ENCODE measurements around the gene CEP41. TPM values are rescaled to one million over a fixed set of nuclear protein-coding genes. Genes with fewer than 3 reads are reported as not detected.

The CEP41 gene
- total RNA-seq, 1 donor from 2014 or later: 11.3 TPM

DNA sequence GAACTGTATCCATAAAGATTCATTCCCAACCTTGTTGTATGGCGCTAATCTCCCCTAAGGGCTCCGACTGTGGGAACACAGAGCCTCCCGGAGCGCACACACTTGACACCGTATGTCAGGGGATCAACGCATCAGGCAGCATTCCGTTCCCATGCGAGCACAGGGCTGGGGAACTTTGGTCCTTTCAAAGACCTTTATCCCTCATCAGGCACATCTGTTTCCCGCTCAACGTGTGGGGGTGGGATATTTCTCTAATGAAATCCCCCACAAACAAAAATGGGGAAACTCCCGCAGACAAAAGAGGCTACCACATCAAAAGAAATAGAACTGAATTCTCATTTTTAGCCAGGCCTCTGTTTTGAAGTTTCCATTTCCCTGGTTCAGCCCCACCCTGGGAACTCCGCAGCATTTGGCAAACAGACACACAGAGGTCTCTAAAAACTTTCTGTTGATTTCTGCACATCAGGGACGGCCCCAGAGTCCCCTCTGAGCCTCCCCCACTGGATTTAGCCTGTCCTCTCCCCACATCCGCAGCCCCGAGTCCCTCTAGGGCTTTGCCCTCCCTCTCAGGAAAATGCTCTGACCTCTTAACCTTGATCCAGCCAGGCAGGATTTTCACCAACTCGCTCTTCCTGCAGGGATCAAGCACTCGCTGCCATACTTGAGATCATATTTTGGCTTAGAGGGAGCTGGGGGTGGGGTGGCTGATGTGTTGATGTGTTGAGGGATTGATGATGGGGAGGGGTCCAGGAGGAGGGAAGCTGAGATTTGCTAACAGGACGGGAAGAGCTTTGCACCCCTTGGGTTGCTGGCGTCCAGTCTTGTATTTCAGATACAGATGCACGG lies 89.6 kb downstream of the CEP41 start:
- Histone ChIP-seq H3K4me1 (peaks cover 5% of the 10 kb centered on the region), H3K9me3 (no peaks in the 10 kb centered on the region), H3K36me3 (no peaks in the 10 kb centered on the region), H3K27me3 (no peaks in the 10 kb centered on the region), H3K4me3 (no peak overlapping the region), H3K27ac (peak overlapping the region; percentile 55)
- intact Hi-C loops (cut with DNase I): no loop called here
- TF ChIP-seq, protein P1, sequence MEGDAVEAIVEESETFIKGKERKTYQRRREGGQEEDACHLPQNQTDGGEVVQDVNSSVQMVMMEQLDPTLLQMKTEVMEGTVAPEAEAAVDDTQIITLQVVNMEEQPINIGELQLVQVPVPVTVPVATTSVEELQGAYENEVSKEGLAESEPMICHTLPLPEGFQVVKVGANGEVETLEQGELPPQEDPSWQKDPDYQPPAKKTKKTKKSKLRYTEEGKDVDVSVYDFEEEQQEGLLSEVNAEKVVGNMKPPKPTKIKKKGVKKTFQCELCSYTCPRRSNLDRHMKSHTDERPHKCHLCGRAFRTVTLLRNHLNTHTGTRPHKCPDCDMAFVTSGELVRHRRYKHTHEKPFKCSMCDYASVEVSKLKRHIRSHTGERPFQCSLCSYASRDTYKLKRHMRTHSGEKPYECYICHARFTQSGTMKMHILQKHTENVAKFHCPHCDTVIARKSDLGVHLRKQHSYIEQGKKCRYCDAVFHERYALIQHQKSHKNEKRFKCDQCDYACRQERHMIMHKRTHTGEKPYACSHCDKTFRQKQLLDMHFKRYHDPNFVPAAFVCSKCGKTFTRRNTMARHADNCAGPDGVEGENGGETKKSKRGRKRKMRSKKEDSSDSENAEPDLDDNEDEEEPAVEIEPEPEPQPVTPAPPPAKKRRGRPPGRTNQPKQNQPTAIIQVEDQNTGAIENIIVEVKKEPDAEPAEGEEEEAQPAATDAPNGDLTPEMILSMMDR (IDR thresholded peaks at IDR 0.05): no peak
- ATAC-seq: peak; percentile 10
- DNase-seq: no peak

DNA sequence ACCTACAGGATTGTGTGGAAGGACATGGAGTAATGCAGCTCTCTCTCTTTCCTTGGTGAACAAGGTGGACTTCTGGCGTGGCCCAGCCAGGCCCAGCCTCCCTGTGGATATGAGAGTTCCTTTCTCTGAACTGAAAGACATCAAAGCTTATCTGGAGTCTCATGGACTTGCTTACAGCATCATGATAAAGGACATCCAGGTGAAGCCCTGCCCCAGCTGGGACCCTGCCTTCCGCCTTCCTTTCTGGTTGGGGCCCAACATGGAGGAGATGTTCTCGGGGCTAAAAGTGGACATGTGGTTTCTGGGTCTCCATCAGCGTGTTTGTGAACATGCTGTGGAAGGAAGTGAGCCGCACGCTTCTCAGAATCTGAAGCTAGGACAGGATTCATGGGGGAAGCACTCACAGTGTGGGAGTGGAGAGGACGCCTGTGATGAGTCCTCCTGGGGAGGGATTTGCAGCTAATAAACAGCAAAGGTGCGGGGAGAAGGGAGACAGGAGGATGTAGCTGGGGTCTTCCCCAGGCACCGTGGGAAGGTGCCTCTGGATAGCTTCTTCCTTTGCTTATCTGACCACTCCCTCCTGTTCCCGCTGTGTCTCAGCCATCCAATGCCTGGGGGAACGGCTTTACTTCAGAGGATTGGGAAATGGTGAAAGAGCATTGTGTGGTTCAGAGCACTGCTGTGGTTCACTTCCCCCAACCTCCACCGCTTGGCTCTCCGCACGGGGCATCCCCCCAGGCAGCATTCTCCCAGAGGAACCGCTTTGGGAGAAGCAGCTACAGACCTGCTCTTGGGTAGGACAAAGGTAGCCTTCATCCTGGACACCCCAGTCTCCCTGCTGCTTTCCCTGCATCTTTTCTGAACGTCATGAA lies 90.7 kb downstream of the CEP41 start:
- Histone ChIP-seq H3K27ac (peak overlapping the region; percentile 55), H3K36me3 (no peaks in the 10 kb centered on the region), H3K27me3 (no peaks in the 10 kb centered on the region), H3K9me3 (no peaks in the 10 kb centered on the region), H3K4me1 (peaks cover 5% of the 10 kb centered on the region), H3K4me3 (no peak overlapping the region)
- DNase-seq (no peak), ATAC-seq (peak; percentile 33)
- intact Hi-C loops (cut with DNase I): no loop called here
- TF ChIP-seq, protein P1 (IDR thresholded peaks at IDR 0.05): no peak

DNA sequence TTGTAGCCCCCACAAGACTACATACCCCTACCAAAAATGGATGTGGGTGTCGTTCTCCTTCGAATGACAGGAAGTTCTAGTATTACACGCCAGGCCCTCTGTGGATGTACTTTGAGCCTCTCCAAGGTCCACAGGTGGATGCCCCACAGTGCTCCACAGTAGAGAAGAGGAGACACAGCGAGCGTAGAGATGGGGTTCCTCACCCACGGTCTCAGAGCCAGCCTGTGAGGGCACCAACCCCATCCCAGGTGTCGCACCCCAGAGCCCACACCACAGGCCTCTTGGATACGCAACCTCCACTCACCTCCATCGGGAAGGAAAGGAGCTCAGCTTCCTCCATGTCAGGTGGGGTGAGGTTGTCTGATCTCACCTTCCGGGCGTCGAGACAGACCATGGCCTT lies 93.9 kb downstream of the CEP41 start:
- Histone ChIP-seq H3K27me3 (no peaks in the 10 kb centered on the region), H3K4me3 (no peak overlapping the region), H3K36me3 (no peaks in the 10 kb centered on the region), H3K9me3 (no peaks in the 10 kb centered on the region), H3K4me1 (no peaks in the 10 kb centered on the region), H3K27ac (no peak overlapping the region)
- intact Hi-C loops (cut with DNase I): no loop called here
- TF ChIP-seq, protein P1 (IDR thresholded peaks at IDR 0.05): no peak
- ATAC-seq (no peak), DNase-seq (no peak)

DNA sequence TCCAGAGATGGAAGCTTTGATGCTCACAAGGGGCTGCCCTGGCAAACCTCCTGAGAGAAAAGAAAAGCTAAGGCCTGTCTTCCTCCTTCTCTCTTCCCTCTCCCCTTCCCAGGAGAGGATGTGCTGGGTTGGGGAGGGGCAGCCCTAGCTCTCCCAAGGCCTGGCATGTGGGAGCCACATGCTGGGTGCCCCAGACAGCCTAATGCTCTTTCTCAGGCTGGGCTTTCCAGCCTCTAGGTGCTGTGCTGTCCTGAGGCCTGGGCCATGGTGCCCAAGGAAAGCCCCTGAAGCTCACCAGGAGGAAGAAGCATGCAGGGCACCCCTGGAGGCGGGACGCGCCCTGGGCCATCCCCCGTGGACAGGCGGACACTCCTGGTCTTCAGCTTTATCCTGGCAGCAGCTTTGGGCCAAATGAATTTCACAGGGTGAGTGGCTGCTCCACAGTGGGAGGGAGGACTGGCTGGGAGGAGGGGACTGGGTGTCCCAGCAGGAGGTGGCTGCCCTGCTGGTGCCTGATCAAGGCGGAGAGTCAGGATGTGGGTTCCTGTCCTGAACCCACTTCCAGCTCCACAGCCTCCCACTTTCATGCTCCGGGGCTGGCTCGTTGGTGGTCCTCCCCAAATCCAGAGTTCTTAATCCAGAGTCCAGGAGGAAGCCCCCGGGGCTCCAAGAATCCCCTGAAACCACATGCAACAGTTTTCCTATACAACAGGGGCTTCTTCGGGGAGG lies 94.5 kb downstream of the CEP41 start:
- no peak for DNase-seq

DNA sequence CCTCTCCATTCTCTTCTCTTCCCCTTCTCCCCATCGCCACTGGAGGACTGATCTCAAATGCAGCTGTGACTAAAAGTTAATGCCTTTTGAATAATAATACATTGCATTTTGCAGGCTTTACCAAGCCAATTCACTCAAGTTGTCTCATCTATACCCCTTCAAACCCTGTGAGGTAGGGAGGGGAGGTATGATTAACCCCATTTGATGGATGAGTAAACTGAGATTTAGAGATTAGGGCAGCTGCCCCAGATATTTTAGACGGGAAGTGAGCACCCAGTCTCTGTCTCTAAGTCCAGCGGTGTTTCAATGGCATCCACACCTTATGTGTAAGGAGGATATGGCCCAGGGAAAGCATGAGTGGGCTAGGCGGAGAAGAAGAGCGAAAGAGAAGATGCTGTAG lies 95.1 kb downstream of the CEP41 start:
- intact Hi-C loops (cut with DNase I): no loop called here
- ATAC-seq (no peak), DNase-seq (no peak)
- H3K4me3 ChIP-seq: no peak overlapping the region
- no peaks in the 10 kb centered on the region for H3K36me3 ChIP-seq
- H3K4me1 ChIP-seq: no peaks in the 10 kb centered on the region
- H3K27me3 ChIP-seq: no peaks in the 10 kb centered on the region
- TF ChIP-seq, protein P1 (IDR thresholded peaks at IDR 0.05): no peak
- H3K27ac ChIP-seq: no peak overlapping the region
- no peaks in the 10 kb centered on the region for H3K9me3 ChIP-seq

More for the DNA sequence above, 94.5 kb downstream of the CEP41 start:
- H3K4me3 ChIP-seq: no peak overlapping the region
- H3K9me3 ChIP-seq: no peaks in the 10 kb centered on the region
- H3K27me3 ChIP-seq: no peaks in the 10 kb centered on the region
- intact Hi-C loops (cut with DNase I): no loop called here
- ATAC-seq: no peak
- no peaks in the 10 kb centered on the region for H3K36me3 ChIP-seq
- H3K4me1 ChIP-seq: no peaks in the 10 kb centered on the region
- TF ChIP-seq, protein P1 (IDR thresholded peaks at IDR 0.05): no peak
- H3K27ac ChIP-seq: no peak overlapping the region
